Cerebellar nuclear complex (tissue), 1 donor: ENCODE measurements around the gene GALNT10.
"Not testable (repeated sequence)": the region's sequence is repeated elsewhere in the genome, so short reads cannot be mapped to it uniquely, and the experiment has no call there.

ENCODE experiments used
- DNase-seq, 2 experiments: peaks; one replicate each; lab custom pipeline; 2025; lab: John Stamatoyannopoulos, UW

Gene GALNT10

GRCh38 chr5:154356958-154357357 lies 166.4 kb downstream of the GALNT10 start:
- no peak for DNase-seq

GRCh38 chr5:154358516-154359220 lies 168.1 kb downstream of the GALNT10 start:
- no peak for DNase-seq

- DNase-seq, result no peak
These were observed 168.7 kb downstream of the GALNT10 start for GRCh38 chr5:154359221-154359573.

GRCh38 chr5:154360241-154360640 lies 169.7 kb downstream of the GALNT10 start:
- DNase-seq, result not testable (repeated sequence)

- DNase-seq, result no peak
These were observed 172.9 kb downstream of the GALNT10 start for GRCh38 chr5:154363411-154363810.

GRCh38 chr5:154364771-154365170 lies 174.2 kb downstream of the GALNT10 start:
- no peak for DNase-seq

GRCh38 chr5:154365823-154366222 lies 175.3 kb downstream of the GALNT10 start:
- DNase-seq, result no peak

- DNase-seq, result no peak
These were observed 175.8 kb downstream of the GALNT10 start for GRCh38 chr5:154366353-154366752.

- no peak for DNase-seq
These were observed 176.6 kb downstream of the GALNT10 start for GRCh38 chr5:154367101-154367500.

GRCh38 chr5:154368041-154368800 lies 177.7 kb downstream of the GALNT10 start:
- no peak for DNase-seq

- no peak for DNase-seq
These were observed 179.1 kb downstream of the GALNT10 start for GRCh38 chr5:154369682-154370081.

GRCh38 chr5:154370119-154370518 lies 179.6 kb downstream of the GALNT10 start:
- DNase-seq, result no peak

- no peak for DNase-seq
These were observed 180.3 kb downstream of the GALNT10 start for GRCh38 chr5:154370813-154371212.

- DNase-seq, result no peak
These were observed 181.2 kb downstream of the GALNT10 start for GRCh38 chr5:154371687-154372086.

- no peak for DNase-seq
These were observed 182.1 kb downstream of the GALNT10 start for GRCh38 chr5:154372661-154373060.

- DNase-seq, result no peak
These were observed 182.8 kb downstream of the GALNT10 start for GRCh38 chr5:154373326-154373725.

GRCh38 chr5:154373729-154374179 lies 183.2 kb downstream of the GALNT10 start:
- DNase-seq, result no peak

- DNase-seq, result no peak
These were observed 183.7 kb downstream of the GALNT10 start for GRCh38 chr5:154374264-154374663.

- DNase-seq, result no peak
These were observed 184.9 kb downstream of the GALNT10 start for GRCh38 chr5:154375329-154376008.

- no peak for DNase-seq
These were observed 185.9 kb downstream of the GALNT10 start for GRCh38 chr5:154376481-154376880.

GRCh38 chr5:154377754-154378533 lies 187.4 kb downstream of the GALNT10 start:
- no peak for DNase-seq

- DNase-seq, result no peak
These were observed 189.7 kb downstream of the GALNT10 start for GRCh38 chr5:154380263-154380662.
